Activated CD8-positive, alpha-beta memory T cell treated with anti-CD3 and anti-CD28 coated beads, Interleukin-2, amount 10 ng/mL, durations not matched to agents 7 days and 5 days (primary cell): ENCODE results near the gene IL1RL2. TPM values are rescaled to one million over a fixed set of nuclear protein-coding genes. Genes with fewer than 3 reads are reported as not detected.

Experiments
- ATAC-seq: fragments of 150-1000 bp; cut with Tn5 transposase; one replicate; pipeline ENCODE4 v1.10.0; 2021; ENCODE audit warnings: moderate library complexity
- CTCF ChIA-PET: fragments of 350-600 bp; sonication (Branson Sonifier 250); formaldehyde crosslinking; loops from one replicate; lab custom pipeline; 2021; ENCODE audit warnings: antibody characterized with exemption; lab: Charles Lee
- DNase-seq: peaks from one replicate; pipeline ENCODE4 v3.0.0-alpha.2; 2020
- H3K27ac Mint-ChIP-seq: one replicate; pipeline ENCODE4 v1.8.0; 2021; ENCODE audit warnings: mild to moderate bottlenecking, mixed read lengths
- H3K27me3 Mint-ChIP-seq: one replicate; pipeline ENCODE4 v1.8.0; 2021; ENCODE audit warnings: mixed read lengths
- H3K36me3 Mint-ChIP-seq: one replicate; pipeline ENCODE4 v1.8.0; 2021; ENCODE audit warnings: mild to moderate bottlenecking, mixed read lengths
- H3K4me1 Mint-ChIP-seq: one replicate; pipeline ENCODE4 v1.8.0; 2021; ENCODE audit warnings: mixed read lengths
- H3K4me3 Mint-ChIP-seq: one replicate; pipeline ENCODE4 v1.8.0; 2021; ENCODE audit warnings: mild to moderate bottlenecking, moderate library complexity, mixed read lengths
- H3K9me3 Mint-ChIP-seq: one replicate; pipeline ENCODE4 v1.8.0; 2022; ENCODE audit warnings: low read depth, mixed read lengths
- total RNA-seq, 2 experiments: library from RNA; stranded (reverse); gene quantifications; one replicate each; pipeline ENCODE4 v1.2.3, GENCODE V29; 2021

IL1RL2 gene
- total RNA-seq, 2 experiments from 2014 or later: not detected

DNA sequence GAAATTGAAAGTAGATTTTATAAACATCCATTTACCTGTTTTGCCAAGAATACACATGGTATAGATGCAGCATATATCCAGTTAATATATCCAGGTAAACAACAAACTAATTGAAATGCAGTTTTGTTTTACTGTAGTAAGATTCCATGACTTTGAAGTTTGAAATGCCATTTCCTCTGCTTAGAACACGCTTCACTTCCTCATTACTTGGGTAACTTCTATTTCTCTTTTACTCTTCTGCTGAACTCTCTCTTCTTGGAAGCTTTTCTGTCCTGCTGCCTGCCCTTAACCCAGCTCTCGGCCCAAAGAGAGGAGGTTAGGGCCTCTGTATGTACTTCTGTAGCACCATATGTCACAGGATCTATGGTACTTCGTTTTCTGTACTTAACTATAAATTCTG lies 14.1 kb upstream of the IL1RL2 start:
- H3K27ac Mint-ChIP-seq: no peak overlapping the region
- CTCF ChIA-PET: no interaction called here
- ATAC-seq: no peak

GRCh38 chr2:102176172-102176571 lies 10.7 kb upstream of the IL1RL2 start:
- ATAC-seq (no peak), DNase-seq (no peak)
- CTCF ChIA-PET: no interaction called here
- Mint-ChIP-seq H3K27ac (no peak overlapping the region), H3K9me3 (no peaks in the 10 kb centered on the region), H3K4me1 (peaks cover 2% of the 10 kb centered on the region), H3K27me3 (peaks cover 6% of the 10 kb centered on the region), H3K4me3 (no peak overlapping the region), H3K36me3 (no peaks in the 10 kb centered on the region)

More for the DNA sequence above, 14.1 kb upstream of the IL1RL2 start:
- Mint-ChIP-seq H3K4me3 (no peak overlapping the region), H3K36me3 (peaks cover 1% of the 10 kb centered on the region), H3K9me3 (no peaks in the 10 kb centered on the region), H3K4me1 (peaks cover 2% of the 10 kb centered on the region), H3K27me3 (peaks cover 2% of the 10 kb centered on the region)
- DNase-seq: no peak

GRCh38 chr2:102177814-102178478 lies 8.9 kb upstream of the IL1RL2 start:
- Mint-ChIP-seq H3K36me3 (no peaks in the 10 kb centered on the region), H3K4me1 (no peaks in the 10 kb centered on the region), H3K27me3 (peaks cover 15% of the 10 kb centered on the region), H3K9me3 (no peaks in the 10 kb centered on the region), H3K4me3 (no peak overlapping the region), H3K27ac (no peak overlapping the region)
- no peak for ATAC-seq
- CTCF ChIA-PET: interaction anchor here (1.1 kb wide), 1 partner anchor 12 kb away, joined by 3 read pairs; no protein-coding TSS in a partner anchor
- DNase-seq: no peak

- H3K36me3 Mint-ChIP-seq: no peaks in the 10 kb centered on the region
- ATAC-seq (no peak), DNase-seq (no peak)
- peaks cover 15% of the 10 kb centered on the region for H3K27me3 Mint-ChIP-seq
- H3K4me3 Mint-ChIP-seq: no peak overlapping the region
- CTCF ChIA-PET: no interaction called here
- H3K27ac Mint-ChIP-seq: no peak overlapping the region
- H3K4me1 Mint-ChIP-seq: no peaks in the 10 kb centered on the region
- H3K9me3 Mint-ChIP-seq: no peaks in the 10 kb centered on the region
Observed at GRCh38 chr2:102179061-102179460, 7.8 kb upstream of the IL1RL2 start.

DNA sequence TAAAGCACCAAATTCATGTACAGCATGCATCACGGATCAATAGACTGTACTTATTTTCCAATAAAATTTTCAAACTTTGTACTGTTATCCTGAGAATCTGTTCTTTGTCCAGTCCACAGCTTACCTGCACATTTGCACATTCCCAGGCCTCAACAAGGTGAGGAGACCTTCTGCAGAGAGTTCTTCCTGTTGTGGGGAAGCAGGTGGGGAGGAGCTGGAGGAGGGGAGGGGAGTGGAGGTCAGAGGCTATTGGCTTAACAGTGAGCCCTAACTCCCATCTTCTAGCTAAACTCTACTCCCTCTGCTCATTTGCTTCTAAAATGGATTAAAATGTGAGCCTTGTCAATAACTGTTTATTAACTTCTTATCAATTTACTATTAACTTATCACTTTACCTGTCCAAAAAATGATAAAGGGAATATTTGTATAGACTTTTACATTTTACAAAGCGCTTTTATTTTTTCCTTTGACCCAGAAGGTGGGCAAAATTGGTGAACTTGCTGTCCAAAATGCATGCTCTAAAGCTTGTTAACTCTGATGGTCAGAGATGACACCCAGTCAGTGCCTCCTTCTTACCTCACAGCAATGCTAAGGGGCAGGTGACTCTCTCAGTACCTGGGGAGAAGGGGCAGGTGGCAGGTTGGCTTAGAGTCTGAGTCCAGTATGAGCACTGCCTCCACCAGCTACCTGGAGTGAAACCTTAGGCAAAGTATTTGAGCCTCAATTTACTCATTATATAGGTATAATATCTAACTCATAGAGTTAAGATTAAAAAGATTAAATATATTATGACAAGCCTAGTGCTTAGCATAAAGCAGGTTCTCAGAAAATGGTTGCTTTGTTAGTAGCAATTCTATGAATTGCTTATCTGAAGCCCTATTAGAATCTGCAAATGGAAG lies 6.8 kb upstream of the IL1RL2 start:
- ATAC-seq (no peak), DNase-seq (no peak)
- Mint-ChIP-seq H3K27me3 (peaks cover 17% of the 10 kb centered on the region), H3K36me3 (no peaks in the 10 kb centered on the region), H3K9me3 (no peaks in the 10 kb centered on the region), H3K27ac (no peak overlapping the region), H3K4me3 (no peak overlapping the region), H3K4me1 (peaks cover 1% of the 10 kb centered on the region)
- CTCF ChIA-PET: no interaction called here

DNA sequence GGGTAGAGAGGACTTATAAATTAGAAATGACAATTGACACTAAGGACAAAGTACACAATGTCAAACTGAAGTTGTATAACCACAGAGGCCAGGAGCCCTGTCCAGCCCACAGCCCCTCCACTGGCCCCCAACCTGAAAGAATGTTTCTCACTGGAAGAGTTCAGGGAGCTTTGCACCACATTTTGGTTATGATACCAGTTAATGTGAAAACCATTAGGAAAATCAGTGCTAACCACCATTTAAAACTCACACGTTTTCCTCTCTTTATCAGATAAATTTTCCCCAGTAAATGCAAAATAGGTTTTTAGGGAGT lies 6.2 kb upstream of the IL1RL2 start:
- H3K9me3 Mint-ChIP-seq: no peaks in the 10 kb centered on the region
- no peak overlapping the region for H3K4me3 Mint-ChIP-seq
- peaks cover 6% of the 10 kb centered on the region for H3K4me1 Mint-ChIP-seq
- no peak overlapping the region for H3K27ac Mint-ChIP-seq
- DNase-seq (no peak), ATAC-seq (no peak)
- CTCF ChIA-PET: no interaction called here
- peaks cover 17% of the 10 kb centered on the region for H3K27me3 Mint-ChIP-seq
- no peaks in the 10 kb centered on the region for H3K36me3 Mint-ChIP-seq

DNA sequence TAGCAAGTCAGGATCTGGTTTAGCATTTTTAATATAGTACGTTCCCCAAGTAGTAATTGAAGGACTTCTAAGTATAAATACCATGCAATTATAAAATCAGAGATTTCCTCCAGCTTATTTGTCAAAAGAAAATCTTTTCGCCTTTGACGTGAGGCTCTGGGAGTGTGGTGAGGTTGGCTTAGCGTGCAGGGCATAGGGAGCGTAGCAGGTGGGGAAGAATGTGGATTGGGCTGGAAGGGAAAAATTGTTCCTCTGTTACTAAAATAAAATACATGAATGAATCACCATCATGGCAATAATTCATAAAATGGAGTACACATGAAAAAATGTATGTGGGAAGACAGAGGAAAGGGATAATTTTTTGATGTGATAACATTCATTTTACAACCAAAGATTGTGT lies 5.4 kb upstream of the IL1RL2 start:
- Mint-ChIP-seq H3K9me3 (no peaks in the 10 kb centered on the region), H3K4me3 (no peak overlapping the region)

DNA sequence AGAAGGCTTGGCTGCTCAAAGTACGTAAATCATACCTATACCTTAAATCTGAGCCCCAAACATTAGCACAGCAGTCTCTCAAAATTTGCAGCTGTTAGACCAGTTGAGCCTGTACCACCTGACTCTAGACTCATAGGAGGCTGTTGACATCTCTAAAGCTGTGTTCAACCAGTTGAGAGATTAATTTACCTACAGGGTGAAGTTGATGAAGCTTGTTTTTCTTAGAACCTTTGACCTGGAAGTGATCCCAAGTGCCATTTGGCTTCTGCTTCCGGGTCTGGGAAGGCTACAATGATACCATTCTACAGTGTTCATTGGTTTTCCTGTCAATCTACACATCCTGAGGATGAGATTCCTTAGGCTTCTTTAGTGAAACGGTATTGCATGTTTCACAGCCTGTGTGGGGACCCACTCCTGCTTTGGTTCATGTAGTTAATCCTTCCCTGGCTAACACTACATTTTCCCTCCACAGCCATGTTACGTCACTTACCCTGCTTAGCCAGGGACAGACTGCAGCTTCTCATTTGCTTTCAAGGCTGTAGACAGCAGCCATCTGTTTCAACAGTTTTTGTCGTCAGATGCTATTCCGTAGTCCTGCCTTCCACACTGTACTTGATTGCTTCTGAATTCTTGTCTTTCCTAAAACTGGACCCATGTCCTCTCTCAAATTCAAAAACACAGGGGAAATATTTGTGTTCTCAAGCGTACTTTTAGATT lies 4.7 kb upstream of the IL1RL2 start:
- DNase-seq (no peak), ATAC-seq (no peak)
- CTCF ChIA-PET: interaction anchor here (0.8 to 0.9 kb wide), 2 partner anchors 52 to 174 kb away, joined by 3 to 4 read pairs; no protein-coding TSS in a partner anchor
- Mint-ChIP-seq H3K9me3 (no peaks in the 10 kb centered on the region), H3K4me1 (peaks cover 6% of the 10 kb centered on the region), H3K27me3 (peaks cover 26% of the 10 kb centered on the region), H3K36me3 (no peaks in the 10 kb centered on the region), H3K27ac (no peak overlapping the region), H3K4me3 (no peak overlapping the region)

More for the DNA sequence above, 5.4 kb upstream of the IL1RL2 start:
- CTCF ChIA-PET: interaction anchor here (0.8 to 0.9 kb wide), 2 partner anchors 53 to 175 kb away, joined by 3 to 4 read pairs; no protein-coding TSS in a partner anchor
- Mint-ChIP-seq H3K27me3 (peaks cover 21% of the 10 kb centered on the region), H3K36me3 (no peaks in the 10 kb centered on the region), H3K4me1 (peaks cover 6% of the 10 kb centered on the region), H3K27ac (no peak overlapping the region)
- ATAC-seq (no peak), DNase-seq (no peak)

DNA sequence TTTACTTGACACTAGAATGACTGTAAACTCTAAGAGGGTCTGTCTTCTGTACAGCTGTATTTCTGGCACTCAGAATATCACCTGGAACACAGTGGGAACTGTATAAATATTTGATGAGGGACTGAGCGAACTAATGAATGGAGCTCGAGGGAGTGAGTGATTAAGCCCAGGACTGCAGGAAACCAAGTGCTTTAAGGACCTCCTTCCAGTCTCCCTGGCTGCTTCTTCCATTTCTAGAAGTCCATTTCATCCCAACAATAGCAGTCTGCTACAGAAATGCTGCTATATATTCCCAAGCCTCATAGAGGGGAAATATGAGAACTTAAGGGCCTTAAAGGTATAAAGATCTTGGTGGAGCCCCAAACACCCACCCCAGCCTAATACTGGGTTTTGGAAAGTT lies 2.8 kb upstream of the IL1RL2 start:
- DNase-seq: no peak
- no peak for ATAC-seq
- Mint-ChIP-seq H3K36me3 (peaks cover 7% of the 10 kb centered on the region), H3K27me3 (peaks cover 39% of the 10 kb centered on the region), H3K4me3 (no peak overlapping the region), H3K27ac (no peak overlapping the region), H3K9me3 (no peaks in the 10 kb centered on the region), H3K4me1 (peaks cover 12% of the 10 kb centered on the region)
- CTCF ChIA-PET: no interaction called here

DNA sequence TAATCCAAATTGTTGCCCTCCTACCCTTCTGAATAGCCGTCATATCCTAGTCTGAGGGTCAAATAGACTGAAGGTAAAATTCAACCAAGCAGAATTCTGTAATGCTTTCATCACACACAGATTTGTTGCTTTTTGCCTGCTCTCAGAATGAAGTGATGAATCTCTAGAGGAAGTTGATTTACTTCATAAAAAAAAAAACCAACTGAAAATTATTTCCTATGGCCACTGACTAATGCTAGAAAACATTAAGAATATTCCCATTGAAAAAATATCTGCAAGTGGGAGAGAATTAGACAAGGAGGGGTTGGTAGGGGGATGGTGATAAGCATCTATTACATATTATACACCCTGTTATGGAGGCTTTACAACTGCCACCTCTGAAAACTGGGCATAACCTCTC lies 2.3 kb upstream of the IL1RL2 start:
- H3K9me3 Mint-ChIP-seq: no peaks in the 10 kb centered on the region
- DNase-seq (no peak), ATAC-seq (no peak)
- peaks cover 39% of the 10 kb centered on the region for H3K27me3 Mint-ChIP-seq
- CTCF ChIA-PET: interaction anchor here (1.9 kb wide), 1 partner anchor 164 kb away, joined by 5 read pairs; no protein-coding TSS in a partner anchor
- H3K27ac Mint-ChIP-seq: no peak overlapping the region
- H3K4me3 Mint-ChIP-seq: no peak overlapping the region
- peaks cover 7% of the 10 kb centered on the region for H3K36me3 Mint-ChIP-seq
- H3K4me1 Mint-ChIP-seq: peaks cover 12% of the 10 kb centered on the region

DNA sequence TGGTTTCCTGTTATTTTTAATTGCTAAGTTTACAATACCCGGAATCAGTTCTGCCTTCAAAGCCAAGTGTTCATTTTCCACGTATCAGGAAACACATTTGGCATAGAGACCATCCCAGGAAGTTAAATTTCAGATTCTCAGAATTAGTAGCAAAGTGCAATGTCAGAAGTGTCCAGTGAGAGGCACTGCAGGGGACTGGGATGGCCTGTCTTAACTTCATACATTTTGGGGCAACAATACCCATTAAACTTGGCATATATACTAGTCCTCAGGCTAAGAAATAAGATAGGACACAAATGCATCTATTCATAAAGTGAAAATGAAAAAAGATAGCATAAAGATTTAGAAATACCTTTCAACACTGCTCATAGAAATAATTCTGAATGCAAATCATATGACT lies 1.5 kb upstream of the IL1RL2 start:
- Mint-ChIP-seq H3K27ac (no peak overlapping the region), H3K4me3 (no peak overlapping the region), H3K4me1 (peaks cover 12% of the 10 kb centered on the region), H3K36me3 (peaks cover 7% of the 10 kb centered on the region), H3K27me3 (peaks cover 39% of the 10 kb centered on the region), H3K9me3 (no peaks in the 10 kb centered on the region)
- ATAC-seq (no peak), DNase-seq (no peak)
- CTCF ChIA-PET: interaction anchor here (1.2 to 1.9 kb wide), 2 partner anchors 55 to 165 kb away, joined by 4 to 5 read pairs; no protein-coding TSS in a partner anchor

DNA sequence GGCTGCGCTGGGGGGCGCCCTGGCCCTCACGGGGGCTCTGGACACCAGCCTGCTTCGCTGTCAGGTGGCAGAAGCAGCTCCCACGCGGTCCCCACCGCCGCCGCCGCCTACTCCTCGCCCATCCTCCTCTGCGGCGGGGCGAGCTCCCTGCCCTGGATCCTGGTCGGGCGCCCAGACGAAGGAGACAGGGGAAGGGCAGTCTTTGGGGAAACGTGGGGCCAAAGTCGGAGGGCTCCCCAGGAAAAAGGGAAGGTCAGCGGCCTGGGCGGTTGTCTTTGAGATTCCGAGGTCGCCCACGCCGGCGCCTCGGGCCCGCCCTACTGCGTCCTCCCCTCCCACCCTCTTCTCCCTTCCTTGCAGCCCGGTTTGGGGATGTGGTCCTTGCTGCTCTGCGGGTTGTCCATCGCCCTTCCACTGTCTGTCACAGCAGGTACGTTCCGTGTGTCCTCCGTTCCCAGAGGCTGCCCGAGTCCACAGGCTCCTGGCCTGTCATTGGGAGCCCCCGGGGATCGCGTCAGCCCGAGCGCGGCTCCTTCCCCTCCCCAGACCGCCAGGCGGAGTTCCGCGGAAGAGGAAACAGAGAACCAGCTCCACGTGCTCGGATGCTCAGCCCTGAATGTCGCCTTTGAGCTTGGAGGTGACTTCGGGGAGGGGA lies 800 bp downstream of the IL1RL2 start:
- H3K4me1 Mint-ChIP-seq: peaks cover 12% of the 10 kb centered on the region
- H3K9me3 Mint-ChIP-seq: no peaks in the 10 kb centered on the region
- H3K27ac Mint-ChIP-seq: no peak overlapping the region
- peaks cover 38% of the 10 kb centered on the region for H3K27me3 Mint-ChIP-seq
- H3K36me3 Mint-ChIP-seq: peaks cover 7% of the 10 kb centered on the region
- peak overlapping the region; percentile 66 for H3K4me3 Mint-ChIP-seq
- ATAC-seq: peak; percentile 63
- DNase-seq: no peak
- CTCF ChIA-PET: interaction anchor here (0.7 to 1.8 kb wide), 2 partner anchors 167 to 169 kb away, joined by 5 read pairs; no protein-coding TSS in a partner anchor
